DOHH2 (cell line): ENCODE measurements around the gene NANOG.
"Not testable (repeated sequence)": the region's sequence is repeated elsewhere in the genome, so short reads cannot be mapped to it uniquely, and the experiment has no call there.

Source experiments
- EZH2phosphoT487 ChIP-seq: fragments of 200-600 bp; sonication (generic); IDR thresholded peaks from 2 replicates; pipeline ENCODE4 v1.6.1; 2017; ENCODE audit warnings: borderline replicate concordance, mild to moderate bottlenecking, antibody characterized with exemption, low read length, moderate library complexity, mixed read lengths
- TF ChIP-seq, protein P1 (sequence below): fragments of 200-600 bp; sonication (generic); IDR thresholded peaks from one replicate; pipeline ENCODE4 v1.5.1; 2014; ENCODE audit warnings: antibody characterized with exemption, mild to moderate bottlenecking, low read depth, low read length; ENCODE audit not compliant: poor library complexity, severe bottlenecking

DNA sequence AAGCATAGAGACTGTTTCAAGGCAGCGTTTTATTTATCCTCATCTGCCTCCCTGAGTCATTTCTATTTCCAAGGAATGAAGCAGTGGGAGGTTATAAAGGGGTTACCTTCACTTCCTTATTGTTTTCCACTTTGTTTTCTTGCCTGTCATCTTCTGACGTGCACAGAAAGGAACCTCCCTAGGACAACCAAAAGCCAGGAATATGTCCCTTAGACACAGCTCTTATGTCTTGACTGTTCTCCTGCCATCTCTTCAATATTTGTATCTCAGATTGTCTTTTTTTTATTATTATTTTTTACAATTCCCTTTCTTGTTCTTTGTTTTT lies 58.9 kb downstream of the NANOG start:
- TF ChIP-seq, protein P1, sequence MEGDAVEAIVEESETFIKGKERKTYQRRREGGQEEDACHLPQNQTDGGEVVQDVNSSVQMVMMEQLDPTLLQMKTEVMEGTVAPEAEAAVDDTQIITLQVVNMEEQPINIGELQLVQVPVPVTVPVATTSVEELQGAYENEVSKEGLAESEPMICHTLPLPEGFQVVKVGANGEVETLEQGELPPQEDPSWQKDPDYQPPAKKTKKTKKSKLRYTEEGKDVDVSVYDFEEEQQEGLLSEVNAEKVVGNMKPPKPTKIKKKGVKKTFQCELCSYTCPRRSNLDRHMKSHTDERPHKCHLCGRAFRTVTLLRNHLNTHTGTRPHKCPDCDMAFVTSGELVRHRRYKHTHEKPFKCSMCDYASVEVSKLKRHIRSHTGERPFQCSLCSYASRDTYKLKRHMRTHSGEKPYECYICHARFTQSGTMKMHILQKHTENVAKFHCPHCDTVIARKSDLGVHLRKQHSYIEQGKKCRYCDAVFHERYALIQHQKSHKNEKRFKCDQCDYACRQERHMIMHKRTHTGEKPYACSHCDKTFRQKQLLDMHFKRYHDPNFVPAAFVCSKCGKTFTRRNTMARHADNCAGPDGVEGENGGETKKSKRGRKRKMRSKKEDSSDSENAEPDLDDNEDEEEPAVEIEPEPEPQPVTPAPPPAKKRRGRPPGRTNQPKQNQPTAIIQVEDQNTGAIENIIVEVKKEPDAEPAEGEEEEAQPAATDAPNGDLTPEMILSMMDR, result not testable (repeated sequence)
- not testable (repeated sequence) for TF ChIP-seq EZH2phosphoT487
